Loucy (cell line): ENCODE data around the gene RPS29.

Experiments used
- CTCF ChIP-seq: fragments of 200-600 bp; sonication (generic); conservative IDR thresholded peaks from 2 replicates; pipeline ENCODE4 v1.5.1; 2014; ENCODE audit warnings: mild to moderate bottlenecking, antibody characterized with exemption, low read length
- EZH2phosphoT487 ChIP-seq: fragments of 200-600 bp; IDR thresholded peaks from 2 replicates; pipeline ENCODE4 v1.6.1; 2018; ENCODE audit warnings: antibody characterized with exemption, mild to moderate bottlenecking, moderate library complexity, borderline replicate concordance

GRCh38 chr14:49581209-49582112 lies 4.7 kb downstream of the RPS29 start:
- TF ChIP-seq CTCF (no peak), EZH2phosphoT487 (no peak)
